GM19238 (cell line): ENCODE results near the gene CTU1.

Experiments
- DNase-seq: peaks from one replicate; pipeline ENCODE4 v3.0.0; 2011; ENCODE audit warnings: low spot score; ENCODE audit not compliant: insufficient read length

The CTU1 gene

DNA sequence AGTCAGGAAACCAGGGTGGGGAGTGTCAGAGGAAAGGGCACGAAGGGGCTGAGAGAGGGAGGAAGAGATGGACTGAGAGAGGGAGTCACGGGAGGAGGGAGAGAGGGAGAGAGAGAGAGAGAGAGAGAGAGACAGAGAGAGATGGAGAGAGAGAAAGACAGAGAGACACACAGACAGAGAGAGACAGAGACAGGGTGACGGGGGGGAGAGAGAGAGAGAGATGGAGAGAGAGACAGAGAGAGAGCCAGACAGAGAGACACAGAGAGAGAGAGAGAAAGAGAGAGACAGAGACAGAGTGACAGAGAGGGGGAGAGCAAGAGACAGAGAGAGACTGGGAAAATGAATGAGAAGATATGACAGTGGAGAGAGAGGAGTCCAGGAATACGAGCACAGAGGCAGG lies 25.0 kb downstream of the CTU1 start:
- DNase-seq, result no peak

DNA sequence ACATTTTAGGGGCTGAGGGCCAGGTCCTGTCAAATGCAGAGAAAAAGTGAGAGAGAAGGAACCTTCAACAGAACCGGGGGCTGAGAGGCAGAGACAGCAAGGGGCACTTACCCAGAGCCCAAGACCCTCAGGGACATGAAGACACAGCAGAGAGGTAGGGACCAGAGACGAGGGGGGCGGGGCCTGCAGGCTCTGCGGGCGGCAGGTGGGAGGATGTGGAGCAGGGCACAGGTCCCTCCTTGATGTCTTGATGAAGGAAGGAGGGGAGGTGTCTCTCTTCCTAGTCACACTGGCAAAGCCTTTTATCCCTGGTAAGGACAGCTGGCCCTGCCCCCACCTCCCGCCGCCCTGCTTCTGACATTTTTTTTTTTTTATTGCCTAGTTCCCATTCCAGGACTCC lies 25.6 kb downstream of the CTU1 start, which contains the start of gene KLK14:
TSS of gene KLK14 (minus strand) at position 277 of the 400 bp plus-strand sequence. CDS start at position 4, 273 bp downstream.
- no peak for DNase-seq

DNA sequence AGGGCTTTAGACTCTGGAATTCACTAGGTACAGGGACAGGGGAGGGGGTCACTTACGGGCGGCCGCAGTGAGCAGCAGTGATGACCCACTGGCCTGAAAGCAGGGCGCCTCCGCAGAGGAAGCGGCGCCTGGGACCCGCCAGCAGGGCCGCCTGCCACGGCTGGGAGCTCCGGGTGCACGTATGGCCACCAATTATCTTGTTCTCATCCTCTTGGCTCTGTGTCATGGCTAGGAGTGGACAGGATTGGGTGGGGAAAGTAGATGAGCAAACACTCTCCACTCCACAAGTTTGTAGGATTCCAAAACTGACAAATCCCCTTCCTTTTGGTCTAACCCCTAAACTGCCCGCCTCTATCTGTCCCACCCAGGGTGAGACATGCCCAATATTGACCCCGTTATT lies 26.7 kb downstream of the CTU1 start:
- DNase-seq, result no peak

DNA sequence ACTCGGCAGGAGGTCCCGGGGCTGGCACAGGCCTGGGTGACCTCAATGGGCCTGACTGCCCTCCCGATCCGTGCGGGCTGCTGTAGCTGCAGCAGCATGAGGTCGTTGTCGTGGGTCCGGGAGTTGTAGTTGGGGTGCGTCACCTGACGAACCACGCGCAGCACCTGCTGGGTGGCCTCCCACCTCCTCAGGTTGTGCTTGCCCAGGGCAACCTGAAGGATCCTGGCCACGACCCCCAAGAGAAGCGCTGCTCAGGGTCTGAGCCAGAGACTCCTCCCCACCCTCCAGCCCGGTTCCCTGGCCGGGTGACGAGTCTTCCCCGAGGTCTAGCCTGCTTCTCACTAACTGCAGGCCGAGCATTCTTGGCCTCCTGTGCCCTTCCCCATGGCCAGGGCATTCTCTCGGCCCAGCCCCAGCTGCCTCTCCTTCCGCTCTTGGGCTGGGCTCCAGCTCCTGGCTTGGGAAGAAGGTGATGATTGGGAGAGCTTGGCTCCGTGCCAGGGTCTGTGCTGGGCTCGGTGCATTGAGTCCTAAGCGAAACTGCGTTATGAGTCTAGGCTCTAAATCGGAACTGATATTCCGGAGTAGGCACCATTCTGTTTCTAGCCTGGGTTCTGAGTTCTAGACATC lies 28.6 kb downstream of the CTU1 start:
- DNase-seq, result no peak

DNA sequence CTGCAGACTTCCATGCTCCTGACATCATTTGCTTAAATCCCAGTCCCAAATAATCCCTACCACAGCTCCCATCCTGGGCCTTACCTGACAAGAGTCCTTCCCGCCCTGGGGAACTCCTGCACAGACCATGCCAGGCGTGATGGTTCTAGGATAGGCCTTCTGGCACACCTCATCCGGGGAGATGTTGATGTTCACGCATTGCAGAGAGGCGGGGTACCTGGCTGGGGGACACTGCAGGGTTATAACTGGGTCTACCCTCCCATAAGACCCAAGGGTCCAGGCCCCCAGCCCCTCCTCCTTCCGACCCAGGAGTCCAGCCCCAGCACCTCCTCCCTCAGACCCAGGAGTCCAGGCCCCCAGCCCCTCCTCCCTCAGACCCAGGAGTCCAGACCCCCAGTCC lies 29.5 kb downstream of the CTU1 start:
- DNase-seq, result no peak

DNA sequence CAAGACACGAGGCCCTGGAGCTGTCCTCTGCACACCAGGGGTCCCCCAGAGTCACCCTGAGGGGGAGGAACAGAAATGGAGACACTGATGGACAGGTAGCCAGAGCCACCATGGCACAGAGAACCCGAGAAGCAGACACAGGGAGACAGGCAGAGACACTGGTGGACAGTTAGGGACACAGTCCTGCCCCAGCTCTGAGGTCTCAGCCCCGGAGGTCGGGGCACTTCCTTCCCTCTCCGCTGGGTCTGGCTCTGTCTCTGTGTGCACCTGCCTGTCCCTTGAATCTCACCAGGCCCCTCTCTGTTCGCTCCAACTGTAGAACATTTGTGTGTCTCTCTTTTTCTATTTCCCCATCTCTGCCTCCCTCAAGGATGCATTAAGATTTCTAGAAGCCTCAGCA lies 30.1 kb downstream of the CTU1 start:
- no peak for DNase-seq

DNA sequence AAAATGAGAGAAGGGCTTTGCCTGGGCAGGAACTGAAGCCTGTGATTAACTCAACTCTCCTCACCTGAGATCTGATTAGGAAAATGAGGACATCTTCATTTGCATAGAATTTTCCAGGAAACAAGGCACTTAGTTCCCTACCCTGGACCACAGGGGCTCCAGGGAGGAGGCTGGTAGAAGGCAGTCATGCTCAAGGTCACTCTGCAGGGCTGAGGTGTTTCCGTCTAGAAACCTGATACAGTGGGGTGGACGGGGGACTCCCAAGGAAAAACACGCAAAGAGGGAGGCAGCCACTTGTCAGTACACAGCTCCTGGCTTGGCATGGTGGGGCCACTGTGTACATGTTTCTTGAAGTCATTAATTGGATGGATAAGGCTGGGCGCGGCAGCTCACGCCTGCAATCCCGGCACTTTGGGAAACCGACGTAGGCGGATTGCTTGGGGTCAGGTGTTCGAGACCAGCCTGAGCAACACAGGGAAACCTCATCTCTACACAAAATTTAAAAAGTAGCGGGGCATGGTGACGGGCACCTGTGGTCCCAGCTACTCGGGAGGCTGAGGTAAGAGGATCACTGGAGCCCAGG lies 31.5 kb downstream of the CTU1 start:
- no peak for DNase-seq

DNA sequence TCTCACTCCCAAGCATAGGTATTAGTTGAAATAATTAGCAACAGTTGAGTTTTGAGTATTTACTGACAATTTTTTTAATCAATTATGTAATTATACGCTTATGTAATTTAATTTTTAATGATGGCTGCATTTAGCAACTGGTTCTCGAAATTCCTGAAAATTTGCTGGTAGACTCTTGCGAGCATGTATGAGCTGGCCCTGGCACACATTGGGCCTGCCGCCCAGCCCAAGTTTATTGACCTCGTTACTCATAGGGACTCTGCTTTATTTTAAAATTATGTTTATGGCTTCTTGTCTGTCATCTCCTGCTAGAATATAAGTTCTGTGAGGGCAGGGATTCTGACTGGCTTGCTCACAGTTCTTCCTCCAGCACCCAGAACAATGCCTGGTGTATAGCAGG lies 32.2 kb downstream of the CTU1 start:
- DNase-seq, result no peak

DNA sequence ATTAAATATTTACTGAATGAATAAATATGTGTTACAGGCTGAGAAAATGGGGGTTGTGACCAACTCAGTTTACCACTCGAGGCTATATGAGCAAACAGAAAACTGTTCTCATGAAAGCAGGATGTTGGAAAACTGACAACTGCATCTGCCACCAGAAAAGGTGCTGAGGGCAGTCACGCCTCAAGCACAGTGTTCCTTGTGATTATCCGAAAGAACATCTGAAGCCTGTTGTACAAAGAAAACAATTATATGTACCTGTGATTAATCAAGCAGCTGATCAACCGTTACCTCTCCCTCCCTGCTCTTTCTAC lies 37.2 kb downstream of the CTU1 start:
- DNase-seq, result no peak

DNA sequence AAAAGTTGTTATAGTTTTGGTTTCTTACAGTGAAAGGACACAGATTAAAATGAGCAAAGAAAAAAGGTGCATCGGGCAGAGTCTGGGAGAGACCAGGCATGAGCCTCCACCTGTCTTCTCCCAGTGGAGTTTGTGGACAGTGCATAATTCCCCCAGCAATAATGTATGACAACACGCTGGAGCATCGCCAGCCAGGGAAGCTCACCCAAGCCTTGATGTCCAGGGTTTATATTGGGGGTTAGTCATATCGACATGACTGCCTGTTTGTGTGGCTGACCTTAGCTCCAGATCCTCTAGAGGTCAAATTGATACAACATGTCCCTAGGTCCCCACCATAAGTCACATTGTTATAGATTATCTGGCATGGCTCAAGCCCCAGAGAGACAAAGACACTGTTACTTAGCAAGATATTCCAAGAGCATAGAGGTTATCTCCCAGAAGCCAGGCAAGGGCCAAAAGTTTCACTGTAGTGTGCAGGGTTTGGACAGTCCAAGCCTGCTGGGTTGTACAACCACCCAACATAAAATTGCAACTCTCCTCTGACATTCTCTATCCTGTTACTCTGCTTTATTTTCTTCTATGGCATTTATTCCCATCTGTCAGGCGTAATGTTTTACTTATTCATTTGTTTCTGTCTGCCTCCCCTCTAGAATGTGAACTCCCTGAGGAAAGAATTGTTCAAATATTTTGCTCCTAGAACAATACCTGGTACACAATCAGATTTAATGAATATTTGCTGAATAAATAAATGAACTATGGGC lies 37.7 kb downstream of the CTU1 start:
- DNase-seq, result no peak

DNA sequence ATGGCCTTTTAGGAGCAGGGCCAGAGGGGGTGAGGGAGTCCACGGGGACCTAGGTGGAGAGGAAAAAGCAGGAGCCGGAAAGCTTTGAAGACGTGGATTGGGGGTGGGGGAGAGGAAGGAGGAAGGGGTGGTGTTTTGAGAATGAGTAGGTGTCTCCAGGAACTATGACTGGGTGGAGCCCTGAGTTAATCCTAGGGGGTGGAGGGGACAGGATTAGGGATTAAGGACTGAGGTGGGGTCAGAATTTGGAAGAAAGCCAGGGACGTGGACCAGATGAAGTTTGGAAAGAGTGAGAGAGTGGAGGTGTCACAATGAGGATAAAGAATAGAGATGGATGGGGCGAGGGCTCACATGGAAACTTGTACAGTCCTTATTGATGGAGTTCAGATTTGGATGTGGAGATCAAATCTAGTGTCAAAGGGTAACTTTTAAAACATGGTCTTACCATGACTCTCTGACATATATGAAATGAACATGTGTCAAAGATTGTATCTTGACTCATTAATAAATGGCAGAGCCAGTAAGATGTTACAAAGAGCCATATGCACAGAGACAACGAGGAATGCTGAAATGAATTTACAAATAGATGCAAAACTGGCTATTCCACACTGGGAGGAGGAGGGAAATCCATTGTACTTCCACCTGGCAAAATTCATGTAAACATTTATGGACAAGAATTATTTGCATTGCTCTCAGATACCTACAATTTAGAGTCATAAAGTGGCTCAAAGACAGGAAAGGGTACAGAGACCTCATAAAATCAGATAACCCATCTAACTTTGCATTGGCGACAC lies 41.6 kb downstream of the CTU1 start:
- DNase-seq, result no peak

DNA sequence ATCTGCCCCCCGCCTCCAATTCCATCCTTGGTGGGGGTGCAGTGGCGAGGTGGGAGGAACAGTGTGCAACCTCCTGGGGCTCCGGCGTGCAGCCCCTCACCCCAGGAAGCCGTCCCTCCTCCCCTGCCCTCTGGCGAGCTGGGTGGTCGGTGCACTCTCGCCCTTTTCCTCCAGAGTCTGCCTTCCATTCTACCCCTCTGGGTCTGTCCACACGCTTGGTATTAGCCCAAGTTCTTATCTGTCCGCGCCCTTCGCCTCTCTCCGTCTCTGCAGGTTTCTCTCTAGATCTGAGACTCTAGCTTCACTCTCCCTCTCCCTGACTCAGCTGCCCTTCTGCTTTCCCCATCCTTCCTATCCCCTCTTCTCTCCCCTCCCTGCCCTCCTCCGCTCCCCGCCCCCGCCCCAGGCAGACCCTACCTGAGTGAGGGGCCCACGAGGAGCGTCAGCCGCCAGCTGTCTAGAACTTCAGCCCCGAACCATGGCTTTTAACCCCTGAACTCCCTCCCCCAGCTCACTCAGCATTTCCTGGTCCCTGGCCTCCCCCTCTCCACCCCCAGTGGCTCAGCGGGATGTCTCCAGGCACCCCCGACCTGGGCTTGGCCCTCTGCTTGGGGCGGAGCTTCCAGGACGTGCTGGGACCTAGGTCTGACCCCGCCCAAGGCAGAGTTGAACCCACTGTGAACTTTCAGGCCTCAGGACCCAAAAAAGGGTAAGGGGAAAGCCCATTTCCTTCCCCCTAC lies 42.8 kb downstream of the CTU1 start:
- no peak for DNase-seq

DNA sequence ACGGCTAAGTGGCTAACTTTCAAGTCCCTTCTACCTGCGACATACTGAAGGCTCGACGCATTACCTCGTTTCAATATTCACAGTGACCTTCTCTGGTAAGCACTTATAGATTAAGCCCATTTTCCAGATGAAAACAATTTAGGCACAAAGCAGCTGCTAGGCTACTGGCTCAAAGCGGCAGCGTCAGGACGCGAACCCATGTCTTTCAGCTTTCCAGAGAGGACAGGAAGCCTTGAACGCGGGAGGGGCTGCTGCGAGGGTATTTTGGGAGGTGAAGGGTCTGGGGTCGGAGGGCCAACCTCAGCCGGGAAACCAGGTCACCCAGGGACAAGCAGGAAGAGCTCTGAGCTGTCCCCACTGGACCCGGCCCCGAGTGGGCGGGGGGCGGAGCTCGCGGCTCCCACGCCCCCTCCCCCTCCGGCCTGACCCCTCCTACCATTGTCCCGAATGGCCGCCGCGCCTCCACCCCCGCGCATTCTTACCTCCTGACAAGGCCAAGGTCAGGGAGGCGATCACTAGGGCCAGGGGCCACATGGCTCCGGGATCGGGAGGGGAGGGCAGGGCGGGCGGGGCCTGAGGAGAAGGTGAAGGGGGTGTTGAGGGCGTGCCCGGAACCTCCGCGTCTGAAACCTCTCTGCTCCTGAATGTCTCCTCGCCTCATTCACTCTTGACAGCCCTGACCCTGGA lies 43.5 kb downstream of the CTU1 start, which contains the start of gene KLK13:
TSS of gene KLK13 (minus strand) at position 559 of the 687 bp plus-strand sequence. CDS start at position 534, 25 bp downstream.
- no peak for DNase-seq

DNA sequence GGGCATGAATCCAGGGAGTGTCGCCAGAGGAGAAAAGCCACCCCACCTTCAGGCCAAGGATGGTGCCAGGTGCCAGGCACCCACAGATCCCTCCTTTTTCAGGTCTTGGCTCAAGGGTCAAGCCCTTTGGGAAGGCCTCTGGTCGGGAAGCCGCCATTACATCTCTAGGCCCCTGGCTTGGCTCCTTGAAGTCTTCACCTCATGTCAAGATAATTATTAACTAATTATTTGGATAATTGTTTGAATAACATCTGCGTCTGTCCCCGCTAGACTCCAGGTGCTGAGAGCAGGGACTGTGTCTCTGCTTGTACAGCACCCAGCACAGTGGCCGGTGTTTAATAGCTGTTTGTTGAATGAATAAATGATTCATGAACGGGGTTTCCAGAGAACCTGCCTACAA lies 44.5 kb downstream of the CTU1 start:
- no peak for DNase-seq

DNA sequence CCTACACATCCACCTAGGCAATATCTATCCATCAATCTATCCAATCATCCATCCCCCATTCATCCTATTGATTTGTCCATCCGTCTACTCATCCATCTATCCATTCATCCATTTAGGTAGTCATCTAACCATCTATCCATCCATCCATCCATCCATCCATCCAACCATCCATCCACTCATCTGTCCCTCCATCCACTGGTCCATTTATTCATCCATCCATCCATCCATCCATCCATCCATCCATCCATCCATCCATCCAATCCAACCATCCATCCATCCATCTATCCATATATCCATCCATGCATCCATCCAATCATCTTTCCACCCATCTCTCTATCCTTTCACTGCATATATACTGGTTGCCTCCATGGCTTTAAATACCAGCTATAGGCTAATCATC lies 47.2 kb downstream of the CTU1 start:
- no peak for DNase-seq

DNA sequence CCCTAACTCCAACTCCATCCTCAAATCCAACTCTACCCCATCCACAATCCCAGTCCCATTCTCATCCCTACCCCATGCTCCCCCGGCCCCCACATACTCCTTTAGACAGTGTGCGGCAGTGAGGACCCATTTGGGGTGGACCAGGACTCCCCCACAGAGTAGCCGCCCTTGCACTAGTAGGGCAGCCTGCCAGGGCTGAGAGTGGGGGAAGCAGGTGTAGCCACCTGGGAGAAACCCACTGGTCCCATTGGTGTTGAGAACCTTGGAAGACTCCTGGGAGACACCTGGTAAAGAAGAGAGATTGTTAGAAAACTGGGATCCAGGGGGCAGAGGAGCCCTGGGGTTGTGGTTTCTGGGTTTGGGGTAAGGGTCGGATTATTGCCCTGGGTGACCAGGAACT lies 47.9 kb downstream of the CTU1 start:
- no peak for DNase-seq

DNA sequence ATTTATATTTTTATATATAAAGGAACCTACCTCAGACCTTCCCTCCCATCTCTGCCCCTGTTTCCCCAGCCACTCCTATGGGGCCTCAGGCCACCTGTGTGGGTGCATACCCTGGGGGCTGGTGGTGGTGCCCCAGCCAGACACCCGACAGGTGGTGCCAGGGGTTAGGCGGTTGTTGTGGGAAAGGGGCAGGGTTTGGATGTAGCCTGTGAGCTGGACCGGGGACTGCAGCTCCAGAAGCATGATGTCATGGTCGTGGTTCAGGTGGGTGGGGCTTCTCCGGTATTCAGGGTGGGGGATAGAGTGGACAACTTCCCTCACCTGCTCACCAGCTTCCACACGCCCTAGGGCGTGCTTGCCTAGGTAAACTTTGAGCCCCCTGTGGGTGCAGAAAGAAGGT lies 48.5 kb downstream of the CTU1 start:
- DNase-seq, result no peak

DNA sequence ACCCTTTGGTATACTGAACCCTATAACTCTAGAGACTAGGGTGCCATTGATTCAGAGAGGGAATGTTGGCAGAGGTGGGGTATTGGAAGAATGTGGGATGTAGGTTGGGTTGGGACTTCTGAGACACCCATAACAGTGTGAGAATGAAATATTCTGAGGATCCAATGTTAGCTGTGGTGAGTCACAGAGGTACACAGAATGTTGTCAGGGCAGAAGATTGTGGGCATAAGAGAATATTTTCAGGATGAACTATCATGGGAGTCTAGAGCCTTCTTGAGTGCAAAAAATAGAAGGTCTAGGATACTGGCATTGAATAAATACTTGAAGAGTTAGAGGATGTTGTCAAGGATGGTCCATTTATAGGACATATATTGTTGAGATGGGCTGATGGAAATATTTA lies 52.3 kb downstream of the CTU1 start:
- DNase-seq, result no peak
